ENCODE data around the gene BNC2.

The BNC2 gene

DNA sequence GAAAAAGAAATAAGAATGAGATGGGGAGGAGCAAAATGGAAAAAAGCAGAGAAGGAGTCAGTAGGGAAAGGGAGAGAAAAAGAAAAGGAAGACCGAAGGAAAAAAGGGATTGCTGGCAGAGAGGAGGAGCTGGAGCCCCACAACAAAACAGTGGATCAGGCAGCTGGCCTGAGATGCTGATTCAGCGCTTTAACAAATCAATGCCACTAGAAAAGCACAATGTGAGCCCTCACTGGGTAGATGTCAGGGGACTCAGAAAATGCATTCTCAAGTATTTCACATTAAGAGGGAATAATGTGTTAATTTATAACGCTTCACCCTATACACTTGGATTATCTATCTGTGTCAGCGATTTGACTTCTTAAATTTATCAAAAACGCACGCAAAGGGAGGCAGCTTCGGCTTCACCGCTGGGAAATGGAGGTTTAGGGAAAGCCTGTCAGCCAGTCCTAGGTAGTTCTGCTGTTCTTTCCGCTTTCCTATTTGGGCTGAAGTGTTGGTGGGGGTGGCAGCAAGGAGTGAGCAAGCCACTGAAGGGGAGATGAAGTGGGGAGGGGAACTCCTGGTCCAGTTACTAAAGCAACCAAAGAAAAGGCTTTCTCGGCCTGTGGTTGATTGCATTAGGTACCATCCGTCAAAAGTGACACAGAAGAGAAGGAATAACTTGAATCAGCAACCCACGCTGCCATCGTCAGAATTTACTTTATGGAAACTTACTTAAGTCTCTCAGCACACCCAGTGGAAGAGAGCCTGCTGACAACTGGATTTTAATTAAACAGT, 161.6 kb downstream of the BNC2 start:
- DNase-seq = no peak

GRCh38 chr9:16705111-16705604, 165.3 kb downstream of the BNC2 start:
- no peak for DNase-seq

DNA sequence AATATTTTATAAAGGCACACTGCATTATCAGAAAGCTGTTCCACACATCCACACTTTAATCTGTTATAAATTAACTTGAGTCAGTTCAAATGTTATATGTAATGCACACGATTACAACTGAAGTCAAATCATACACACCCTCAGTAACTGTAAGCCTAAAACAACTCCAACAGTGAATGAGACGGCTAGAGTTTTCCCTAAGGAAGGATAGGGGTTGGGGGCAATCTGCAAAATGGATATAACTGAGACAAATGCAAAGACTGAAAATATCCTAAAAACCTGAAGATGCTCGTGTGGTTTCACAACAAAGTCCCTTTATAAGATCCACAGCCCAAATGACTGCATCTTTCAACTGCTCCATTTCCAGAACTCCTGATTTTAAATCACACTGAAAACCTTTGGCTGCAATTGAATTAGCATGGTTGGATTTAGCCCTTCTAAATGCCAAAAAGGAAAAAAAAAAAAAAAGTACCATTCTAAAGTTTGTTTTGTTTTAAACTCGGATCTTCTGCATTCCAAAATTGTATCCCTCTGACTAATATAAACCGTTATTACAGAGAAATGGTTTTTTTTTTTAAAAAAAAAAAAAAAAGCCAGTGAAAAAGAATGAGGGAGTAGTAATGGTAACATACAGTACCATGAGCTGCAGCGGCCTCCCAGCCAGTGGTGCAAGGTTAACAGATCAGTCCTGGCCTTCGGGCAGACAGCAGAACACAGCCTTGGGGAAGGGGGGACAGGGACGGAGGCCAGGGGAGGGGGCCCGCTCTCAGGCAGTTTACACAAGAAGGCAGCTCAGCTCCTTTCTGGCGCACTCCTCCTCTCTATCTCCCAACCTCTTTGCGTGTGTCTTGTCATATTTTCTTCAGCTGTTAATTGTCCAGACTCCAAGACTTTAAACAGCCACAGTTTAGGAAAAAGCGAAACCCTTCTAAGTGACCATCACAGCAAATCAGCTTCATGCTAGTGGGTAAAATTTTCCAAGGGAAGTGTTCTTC, 166.1 kb downstream of the BNC2 start:
- DNase-seq = no peak

DNA sequence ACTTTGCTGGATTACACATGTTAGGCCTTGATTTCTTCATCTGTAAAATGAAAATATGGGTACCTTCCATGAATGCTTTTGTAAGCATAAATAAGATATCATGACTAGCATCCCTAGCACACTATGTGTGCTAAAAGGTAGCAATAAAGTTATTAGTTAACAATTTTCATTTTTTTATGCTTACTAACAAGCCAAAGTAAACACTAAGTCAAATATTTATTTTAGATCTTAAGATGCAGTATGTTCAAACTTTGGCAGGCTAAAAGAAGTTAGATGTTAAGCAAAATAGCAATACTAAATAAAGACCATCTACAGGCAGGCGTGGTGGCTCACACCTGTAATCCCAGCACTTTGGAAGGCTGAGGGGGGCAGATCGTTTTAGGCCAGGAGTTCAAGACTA, 169.1 kb downstream of the BNC2 start:
- no peak for DNase-seq

- no peak for DNase-seq
Measured at GRCh38 chr9:16693616-16694015, 176.9 kb downstream of the BNC2 start.

DNA sequence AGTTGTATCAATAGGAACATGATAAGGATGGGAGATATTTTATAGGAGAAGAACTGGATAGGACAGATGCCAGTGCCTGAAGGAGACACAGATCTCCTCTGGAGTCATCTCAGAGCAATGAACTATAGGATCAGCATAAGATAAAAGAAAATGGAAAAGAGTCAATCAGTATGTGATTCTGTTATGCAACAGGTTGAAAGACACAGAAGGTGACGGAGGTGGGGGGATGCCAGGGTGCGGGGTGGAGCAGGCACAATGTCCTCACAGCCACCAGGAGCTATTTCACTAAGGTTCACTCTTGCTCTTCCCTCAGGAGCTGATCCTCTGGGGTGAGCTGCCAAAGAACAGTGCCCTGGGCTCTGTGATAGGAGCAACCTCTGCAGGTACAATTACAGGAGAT, 179.8 kb downstream of the BNC2 start:
- DNase-seq = no peak

- no peak for DNase-seq
Measured at GRCh38 chr9:16690205-16690604, 180.3 kb downstream of the BNC2 start.

DNA sequence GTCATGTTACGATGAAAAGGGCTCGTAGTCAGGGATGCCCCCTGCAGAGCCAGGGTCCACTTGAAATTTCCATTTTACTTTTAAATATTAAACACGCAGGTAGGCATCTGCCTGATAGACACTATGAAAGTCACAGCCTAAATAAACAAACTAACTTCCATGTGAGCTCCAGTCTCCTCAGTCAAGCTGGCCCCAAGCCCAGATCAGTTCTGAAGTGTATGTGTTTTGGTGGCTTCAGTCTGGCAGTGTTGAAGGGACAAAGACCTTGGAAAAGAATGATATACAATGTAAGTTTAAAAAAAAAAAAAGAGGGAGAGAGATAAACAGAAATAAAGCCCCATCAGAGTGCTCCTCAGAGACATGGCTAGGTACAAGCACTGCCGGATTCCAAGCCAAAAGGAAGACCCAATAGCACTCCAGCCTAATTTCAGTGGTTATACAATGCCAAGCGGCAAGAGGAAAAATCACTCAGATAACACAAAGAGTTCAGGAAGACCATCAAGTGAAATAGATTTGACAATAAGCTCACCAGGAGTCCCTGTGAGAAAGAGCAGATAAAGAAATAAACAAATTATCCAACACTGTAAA, 181.0 kb downstream of the BNC2 start:
- DNase-seq = no peak

GRCh38 chr9:16688814-16689213, 181.7 kb downstream of the BNC2 start:
- no peak for DNase-seq

DNA sequence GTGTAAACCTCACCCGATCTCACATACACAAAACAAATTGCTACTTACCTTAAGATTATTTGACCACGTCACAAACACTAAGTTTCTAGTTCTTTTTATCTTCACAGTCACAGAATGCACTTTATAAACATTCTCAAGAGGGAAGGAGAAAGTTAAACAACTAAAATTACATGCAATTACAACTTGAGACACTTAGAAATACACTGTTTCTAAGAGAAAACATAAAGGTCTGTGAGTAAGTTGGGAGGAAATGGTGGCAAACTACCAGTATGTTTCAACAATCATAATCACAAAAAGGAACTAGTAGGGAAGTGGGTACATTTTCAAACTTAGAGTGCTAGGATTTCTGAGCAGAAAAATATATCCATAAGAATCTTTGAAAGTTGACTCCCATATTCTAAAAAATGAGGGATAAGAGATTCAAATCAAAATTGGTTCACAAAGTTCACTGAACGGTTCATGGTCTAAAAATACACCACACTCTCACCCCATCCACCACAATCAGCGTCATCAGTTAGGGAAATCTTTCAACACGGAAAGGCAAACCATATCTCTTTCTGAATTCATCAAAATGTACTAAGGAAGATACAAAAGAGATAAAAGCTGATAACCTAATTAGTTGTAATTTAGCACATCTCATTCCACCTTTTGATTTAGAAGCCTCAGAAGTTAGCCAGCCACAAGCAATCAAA, 182.6 kb downstream of the BNC2 start:
- DNase-seq = no peak

DNA sequence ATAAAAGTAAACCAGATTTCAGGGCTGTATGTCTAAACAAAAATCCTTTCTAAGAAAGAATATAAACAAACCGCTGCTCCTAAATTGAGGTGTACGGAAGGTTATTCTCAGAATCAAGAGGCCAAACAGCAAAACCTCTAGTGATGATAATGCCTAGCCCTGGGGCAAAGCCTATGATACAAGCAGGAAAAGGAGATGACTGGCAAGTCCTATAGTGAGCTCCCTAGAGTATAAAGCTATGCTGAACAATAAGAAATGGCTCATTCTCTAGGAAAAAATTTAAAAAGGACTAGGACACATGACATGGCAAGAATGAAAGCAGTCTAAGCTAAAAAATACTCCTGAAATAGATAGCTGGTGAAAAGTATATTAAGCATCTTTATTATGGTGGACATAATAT, 187.1 kb downstream of the BNC2 start:
- DNase-seq = no peak

DNA sequence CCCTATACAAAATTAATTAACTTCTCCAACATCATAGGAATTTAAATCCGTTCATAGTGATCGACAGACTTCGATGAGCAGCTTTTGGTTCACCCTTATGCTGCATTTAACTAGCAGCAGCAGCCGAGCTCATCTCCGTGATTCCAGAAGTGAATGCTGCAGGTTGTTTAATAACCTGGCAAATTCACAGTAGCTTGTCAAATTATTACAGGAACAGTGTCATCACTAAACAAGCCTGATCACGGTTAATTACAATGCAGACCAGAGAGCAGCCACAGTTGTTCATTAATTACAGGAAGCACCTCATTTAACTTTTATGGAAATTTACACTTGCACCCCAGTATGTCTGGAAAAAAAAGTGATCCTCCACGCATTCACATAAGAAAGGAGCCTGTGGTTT, 188.2 kb downstream of the BNC2 start:
- DNase-seq = no peak

DNA sequence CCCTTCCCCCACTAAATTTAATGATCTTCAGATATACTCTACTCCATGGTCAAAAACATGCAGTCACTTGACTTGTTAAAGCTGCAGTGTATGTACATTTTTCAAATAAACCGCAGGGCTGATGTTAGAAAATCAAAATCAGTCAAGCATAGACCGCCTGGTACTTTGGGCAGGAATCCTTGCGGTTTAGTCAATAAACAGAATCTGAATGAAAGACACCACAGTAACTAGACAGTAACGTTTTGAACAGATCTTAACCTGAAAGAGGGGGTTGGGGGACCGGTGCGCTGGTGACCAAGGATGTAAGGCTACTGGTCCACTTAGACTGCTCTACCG, 188.8 kb downstream of the BNC2 start:
- DNase-seq = no peak

DNA sequence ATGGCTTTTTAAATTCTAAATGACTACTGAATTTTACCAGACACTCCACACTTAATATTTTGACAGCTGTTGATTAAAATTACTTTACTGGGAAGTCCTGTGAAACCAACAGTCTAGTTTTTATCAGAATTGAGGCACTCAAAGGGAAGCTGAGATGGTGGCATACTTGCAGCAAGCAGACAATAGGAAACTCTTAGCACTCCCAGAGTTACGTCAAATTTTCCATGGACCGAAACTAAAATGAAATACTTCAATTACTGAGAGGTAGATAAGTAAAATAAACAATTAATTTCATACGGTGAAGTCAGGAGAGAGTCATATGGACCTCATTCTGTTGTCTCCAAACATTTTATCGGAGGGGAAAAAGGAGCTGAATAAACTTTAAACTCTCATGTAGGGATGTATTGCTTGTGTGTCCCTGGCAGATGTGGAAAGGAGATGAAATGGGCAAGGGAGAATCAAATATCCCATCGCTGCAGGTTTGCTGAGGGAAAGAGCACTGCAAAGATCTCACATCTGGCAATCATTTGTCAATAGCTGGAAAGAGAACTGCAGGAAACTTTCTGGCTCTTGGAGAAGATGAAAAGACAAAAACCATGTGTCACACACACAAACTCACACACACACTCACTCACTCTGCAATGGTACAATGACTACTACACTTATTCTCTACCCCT, 189.4 kb downstream of the BNC2 start:
- DNase-seq = no peak

GRCh38 chr9:16680541-16680940, 189.9 kb downstream of the BNC2 start:
- no peak for DNase-seq

DNA sequence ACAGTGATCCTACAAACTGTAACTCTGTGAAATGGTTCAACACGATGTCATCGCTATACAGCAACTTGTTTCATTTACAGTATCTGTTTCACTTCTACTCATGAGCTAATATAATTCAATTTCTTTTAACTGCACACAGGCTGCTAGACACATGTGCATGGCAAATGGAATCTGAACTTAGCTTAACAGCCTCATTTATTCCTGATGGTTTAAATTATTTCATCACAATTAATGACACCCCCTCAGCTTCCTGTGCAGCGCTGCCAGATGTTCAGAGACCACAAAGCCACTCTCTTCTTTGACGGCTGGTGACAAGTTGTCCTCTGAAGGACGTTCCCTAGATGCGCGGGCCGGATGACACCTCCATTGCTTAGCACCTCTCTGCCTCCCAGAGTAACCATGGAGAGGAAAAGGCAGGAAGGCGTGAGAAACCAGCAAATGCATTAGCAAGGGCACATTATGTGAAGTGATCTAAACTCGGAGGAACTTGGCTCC, 191.1 kb downstream of the BNC2 start:
- no peak for DNase-seq

GRCh38 chr9:16676519-16676918, 194.0 kb downstream of the BNC2 start:
- DNase-seq = no peak

- no peak for DNase-seq
Measured at GRCh38 chr9:16675131-16675530, 195.3 kb downstream of the BNC2 start.

DNA sequence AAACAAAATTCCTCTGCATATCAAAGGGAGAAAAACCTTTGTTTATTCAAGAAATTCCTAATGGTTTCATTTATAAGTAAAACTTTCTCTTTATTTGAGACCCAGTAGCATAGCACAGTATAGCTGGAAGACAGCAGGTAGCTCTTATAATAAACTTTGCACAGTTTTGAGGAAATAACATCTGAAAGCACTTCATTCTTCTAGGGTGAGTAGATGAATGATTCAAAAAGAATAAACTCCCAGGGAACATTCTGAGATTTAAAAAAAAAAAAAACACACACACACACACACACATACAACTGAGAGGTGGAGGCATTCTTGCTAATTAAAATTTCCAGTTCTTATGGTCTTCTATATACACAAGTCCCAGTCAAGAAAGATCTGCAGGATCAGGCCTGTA, 197.3 kb downstream of the BNC2 start:
- no peak for DNase-seq

GRCh38 chr9:16672501-16672900, 198.0 kb downstream of the BNC2 start:
- no peak for DNase-seq

DNA sequence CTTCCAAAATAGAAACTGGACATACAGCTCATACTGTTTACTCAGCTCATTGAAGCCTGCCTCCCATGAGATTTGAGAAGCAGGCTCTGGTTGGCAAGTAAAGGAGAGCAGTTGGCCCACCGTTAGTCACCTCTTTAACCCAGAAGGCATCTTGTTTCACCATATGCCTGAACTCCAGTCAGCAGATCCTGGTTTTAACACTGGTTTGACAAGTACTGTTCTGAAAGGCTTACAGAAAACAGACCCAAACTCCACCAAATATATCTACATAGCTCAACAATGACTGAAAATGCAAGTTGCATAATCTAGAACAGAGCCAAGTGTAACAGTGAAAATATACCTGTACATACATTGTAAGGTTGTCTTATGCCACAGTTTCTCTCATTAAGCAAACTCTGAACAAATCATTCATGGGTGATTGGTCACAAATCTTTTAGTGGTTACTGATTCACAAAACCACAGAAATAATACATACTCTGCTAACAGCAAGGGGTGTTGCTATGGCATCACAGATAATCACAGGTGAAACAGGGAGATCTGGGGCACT, 198.8 kb downstream of the BNC2 start:
- DNase-seq = no peak

GRCh38 chr9:16670791-16671190, 199.7 kb downstream of the BNC2 start:
- DNase-seq = no peak
